Activated CD4-positive, alpha-beta memory T cell treated with anti-CD3 and anti-CD28 coated beads for 36 hours (primary cell): ENCODE data around the gene SDHB. TPM values are rescaled to one million over a fixed set of nuclear protein-coding genes. Genes with fewer than 3 reads are reported as not detected.

ENCODE experiments used
- CTCF ChIA-PET: fragments of 350-600 bp; sonication (Branson Sonifier 250); formaldehyde crosslinking; loops from one replicate; lab custom pipeline; 2021; ENCODE audit warnings: antibody characterized with exemption, inconsistent platforms; lab: Charles Lee
- POLR2A ChIA-PET: fragments of 350-600 bp; sonication (Branson Sonifier 250); formaldehyde crosslinking; loops from one replicate; lab custom pipeline; 2021; ENCODE audit warnings: antibody characterized with exemption; lab: Charles Lee
- DNase-seq: peaks from one replicate; pipeline ENCODE4 v3.0.0-alpha.2; 2020
- H3K27ac Mint-ChIP-seq: one replicate; pipeline ENCODE4 v1.8.0; 2021; ENCODE audit warnings: mixed read lengths
- H3K27me3 Mint-ChIP-seq: one replicate; pipeline ENCODE4 v1.8.0; 2021; ENCODE audit warnings: mixed read lengths
- H3K36me3 Mint-ChIP-seq: one replicate; pipeline ENCODE4 v1.8.0; 2021; ENCODE audit warnings: mixed read lengths
- H3K4me1 Mint-ChIP-seq: one replicate; pipeline ENCODE4 v1.8.0; 2021; ENCODE audit warnings: low read depth, mixed read lengths
- H3K4me3 Mint-ChIP-seq: one replicate; pipeline ENCODE4 v1.8.0; 2021; ENCODE audit warnings: mild to moderate bottlenecking, mixed read lengths
- H3K9me3 Mint-ChIP-seq: one replicate; pipeline ENCODE4 v1.8.0; 2021; ENCODE audit warnings: mixed read lengths
- intact Hi-C: fragments of 100-400 bp; cut with micrococcal nuclease; formaldehyde crosslinking; loops from one replicate; pipeline ENCODE4 v1.15.1; 2023
- total RNA-seq, 2 experiments: library from RNA; stranded (reverse); gene quantifications; one replicate each; pipeline ENCODE4 v1.2.3, GENCODE V29; 2021

The SDHB gene
- total RNA-seq = 100 to 1,000 TPM; 154 to 163 TPM

DNA sequence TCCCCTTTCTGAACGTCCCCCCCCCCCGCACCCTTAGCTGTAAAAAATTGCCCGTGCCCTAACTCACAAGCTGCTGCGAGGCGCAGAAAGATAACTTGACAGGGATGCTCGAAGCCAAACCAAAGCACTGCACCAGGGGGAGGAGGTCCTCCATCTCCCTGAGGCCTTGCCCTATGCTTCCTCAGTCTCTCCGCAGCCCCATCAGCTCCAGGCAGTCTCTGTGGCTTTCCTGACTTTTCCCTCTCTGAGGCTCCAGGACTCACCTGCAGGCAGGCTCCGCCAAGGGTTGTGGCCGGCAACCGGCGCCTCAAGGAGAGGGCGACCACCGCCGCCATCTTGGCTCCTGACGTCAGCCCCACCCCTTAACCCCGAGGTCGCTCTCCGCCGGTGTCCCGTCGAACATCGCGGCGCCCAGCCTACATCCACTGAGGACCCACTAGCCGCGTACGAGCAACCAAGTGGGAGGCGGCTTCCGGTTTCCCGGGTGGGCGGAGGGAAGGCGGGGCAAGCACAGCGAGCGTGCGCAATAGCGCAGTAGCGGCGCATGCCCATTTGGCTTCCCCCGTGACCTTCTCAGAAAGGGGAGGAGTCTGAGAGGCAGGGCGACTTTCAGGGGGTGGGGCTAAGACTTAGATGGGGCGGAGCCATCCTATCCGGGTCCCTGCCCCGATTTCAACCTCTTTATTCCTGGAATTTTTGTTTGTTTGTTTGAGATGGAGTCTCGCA, at the start of gene SDHB:
Gene SDHB, minus strand, starts transcription at position 348 of the 726 bp plus-strand sequence. Its CDS starts 13 bp downstream, at position 335.
- peak within 1 kb of the TSS; percentile 96 for H3K4me3 Mint-ChIP-seq
- CTCF ChIA-PET = no interaction called here
- peak within 1 kb of the TSS; percentile 90 for H3K27ac Mint-ChIP-seq
- H3K27me3 Mint-ChIP-seq = no peaks in the 10 kb centered on the region
- intact Hi-C loops = loop anchor here (1.0 to 5.0 kb wide), 3 partner anchors 43 to 152 kb away; partner anchors contain the start of gene ATP13A2
- peak; percentile 100 for DNase-seq
- no peaks in the 10 kb centered on the region for H3K9me3 Mint-ChIP-seq
- H3K4me1 Mint-ChIP-seq = peaks cover 24% of the 10 kb centered on the region
- POLR2A ChIA-PET = interaction anchor here (0.6 to 1.3 kb wide), 2 partner anchors 149 to 157 kb away, joined by 6 to 7 read pairs; no protein-coding TSS in a partner anchor
- peaks cover 6% of the 10 kb centered on the region for H3K36me3 Mint-ChIP-seq

DNA sequence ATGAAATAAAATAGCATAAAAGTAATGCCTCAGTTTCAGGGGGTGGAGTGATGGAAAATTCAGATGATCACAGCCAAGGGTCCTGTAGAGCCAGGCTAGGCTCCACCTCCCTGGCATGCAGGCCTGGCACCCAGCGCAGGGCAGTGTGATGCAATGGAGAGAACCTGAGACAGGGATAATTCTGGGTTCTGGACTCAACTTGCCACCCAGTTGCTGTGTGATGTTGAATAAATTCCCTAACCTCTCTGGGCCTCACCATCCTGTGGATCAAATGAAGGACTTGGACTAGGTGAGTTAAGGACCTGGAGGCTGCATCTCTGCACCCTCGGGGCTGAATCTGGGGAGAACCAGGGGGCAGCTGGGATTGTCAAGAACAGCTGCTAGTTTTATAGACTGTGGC, 48.4 kb upstream of the SDHB start:
- POLR2A ChIA-PET = no interaction called here
- intact Hi-C loops = no loop called here
- Mint-ChIP-seq H3K27ac (no peak overlapping the region), H3K36me3 (no peaks in the 10 kb centered on the region), H3K27me3 (peaks cover 2% of the 10 kb centered on the region), H3K4me1 (no peaks in the 10 kb centered on the region), H3K4me3 (no peak overlapping the region), H3K9me3 (no peaks in the 10 kb centered on the region)
- CTCF ChIA-PET = no interaction called here
- DNase-seq = no peak

DNA sequence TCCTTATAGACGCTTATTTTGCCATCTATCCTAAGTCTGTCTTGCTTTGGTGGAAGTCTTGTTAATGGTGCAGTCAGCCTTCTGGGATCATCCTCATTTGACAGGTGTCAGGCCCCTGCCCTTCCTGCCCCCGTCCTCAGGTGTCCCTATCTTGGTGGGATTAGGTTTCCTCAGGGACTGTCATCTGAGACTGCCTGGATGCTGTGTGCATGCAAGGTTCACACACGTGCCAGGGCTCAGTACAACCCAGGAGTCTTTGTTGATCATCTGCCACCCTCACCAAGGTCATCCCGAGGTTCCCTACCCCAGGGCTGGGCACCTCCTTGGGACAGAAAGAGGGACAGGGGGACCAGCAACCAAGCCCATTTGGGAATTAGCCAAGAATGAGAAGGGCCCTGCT, 47.4 kb upstream of the SDHB start:
- ChIA-PET POLR2A (no interaction called here), CTCF (no interaction called here)
- intact Hi-C loops = no loop called here
- Mint-ChIP-seq H3K27me3 (peaks cover 2% of the 10 kb centered on the region), H3K4me1 (no peaks in the 10 kb centered on the region), H3K27ac (no peak overlapping the region), H3K4me3 (no peak overlapping the region), H3K36me3 (no peaks in the 10 kb centered on the region), H3K9me3 (no peaks in the 10 kb centered on the region)
- no peak for DNase-seq

DNA sequence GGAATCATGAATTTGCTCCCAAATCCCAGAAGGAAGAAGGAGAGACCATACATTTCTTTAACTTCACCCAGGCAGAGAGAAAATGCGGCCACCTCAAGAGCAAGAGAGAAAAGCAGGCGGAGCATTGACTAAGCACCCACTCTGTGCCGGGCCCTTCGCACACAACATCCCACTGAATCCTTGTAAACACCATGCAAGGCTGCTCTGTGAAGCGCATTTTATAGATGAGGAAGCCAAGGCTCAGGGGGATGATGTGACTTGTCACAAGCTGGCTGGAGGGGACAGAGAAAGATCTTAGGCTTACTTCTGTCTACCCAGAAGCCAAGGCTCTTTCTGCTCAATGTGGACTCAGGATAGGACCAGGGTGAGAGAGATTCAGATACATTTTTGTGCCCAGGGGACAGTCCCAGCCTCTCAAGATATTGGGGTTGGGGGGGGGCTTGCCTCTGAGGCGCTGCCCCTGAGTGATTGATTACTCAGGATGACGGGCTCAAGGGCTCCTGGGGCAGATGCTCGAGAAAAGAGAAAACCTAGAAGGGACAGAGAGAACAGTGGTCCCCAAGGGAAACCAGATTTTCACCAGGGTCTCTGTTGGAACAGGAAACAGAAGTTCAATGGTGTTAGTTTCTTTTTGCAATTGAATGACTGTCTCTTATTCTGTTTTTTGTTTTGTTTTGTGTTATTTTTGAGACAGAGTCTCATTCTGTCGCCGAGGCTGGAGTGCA, 45.9 kb upstream of the SDHB start:
- H3K36me3 Mint-ChIP-seq = no peaks in the 10 kb centered on the region
- no peak overlapping the region for H3K27ac Mint-ChIP-seq
- no peak overlapping the region for H3K4me3 Mint-ChIP-seq
- intact Hi-C loops = no loop called here
- DNase-seq = no peak
- no peaks in the 10 kb centered on the region for H3K9me3 Mint-ChIP-seq
- no peaks in the 10 kb centered on the region for H3K27me3 Mint-ChIP-seq
- H3K4me1 Mint-ChIP-seq = no peaks in the 10 kb centered on the region
- POLR2A ChIA-PET = no interaction called here
- CTCF ChIA-PET = no interaction called here

DNA sequence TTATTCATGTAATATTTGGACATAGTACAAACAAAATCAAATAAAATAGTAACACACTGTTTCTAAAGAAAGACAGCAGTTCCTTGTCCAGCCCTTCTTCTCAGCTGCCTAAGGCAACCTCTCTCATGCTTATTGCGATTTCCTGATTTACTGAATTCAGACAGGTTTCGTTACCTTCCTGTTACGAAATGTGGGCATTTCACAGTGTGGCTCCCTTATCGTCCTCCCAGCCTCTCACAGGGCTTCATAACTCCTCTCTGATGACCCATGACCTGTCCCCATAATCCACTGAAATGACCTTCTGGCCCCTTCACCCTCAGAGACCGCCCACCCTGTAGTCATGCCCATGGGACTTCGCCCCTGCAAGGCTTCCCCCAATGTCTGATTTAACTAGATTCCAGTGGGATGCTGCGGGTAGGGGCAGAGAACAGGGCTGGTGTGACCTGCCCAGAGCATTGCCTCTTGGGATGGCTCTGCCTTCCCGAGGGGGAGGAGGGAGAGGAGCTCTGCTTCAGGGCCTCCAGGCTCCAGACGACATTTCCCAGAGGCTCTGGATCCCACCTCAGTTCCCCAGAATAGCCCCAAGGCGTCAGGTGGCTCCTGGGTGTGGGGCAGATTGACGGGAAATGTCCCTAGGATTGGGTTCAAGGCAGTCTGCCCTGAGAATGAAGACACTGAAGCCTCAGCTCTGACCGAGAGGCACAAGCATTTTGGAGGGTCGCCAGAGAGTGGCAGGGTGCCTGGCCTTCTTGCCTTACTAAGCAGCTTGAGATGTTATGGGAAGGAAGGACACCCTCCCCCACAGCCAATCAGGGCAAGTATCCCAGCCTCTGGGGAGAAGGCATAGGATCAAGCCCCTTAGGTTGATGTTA, 44.9 kb upstream of the SDHB start:
- Mint-ChIP-seq H3K9me3 (no peaks in the 10 kb centered on the region), H3K4me3 (no peak overlapping the region), H3K36me3 (no peaks in the 10 kb centered on the region), H3K27ac (no peak overlapping the region), H3K4me1 (no peaks in the 10 kb centered on the region), H3K27me3 (no peaks in the 10 kb centered on the region)
- ChIA-PET POLR2A (no interaction called here), CTCF (interaction anchor here (0.6 kb wide), 1 partner anchor 394 kb away, joined by 3 read pairs; no protein-coding TSS in a partner anchor)
- no peak for DNase-seq
- intact Hi-C loops = no loop called here

DNA sequence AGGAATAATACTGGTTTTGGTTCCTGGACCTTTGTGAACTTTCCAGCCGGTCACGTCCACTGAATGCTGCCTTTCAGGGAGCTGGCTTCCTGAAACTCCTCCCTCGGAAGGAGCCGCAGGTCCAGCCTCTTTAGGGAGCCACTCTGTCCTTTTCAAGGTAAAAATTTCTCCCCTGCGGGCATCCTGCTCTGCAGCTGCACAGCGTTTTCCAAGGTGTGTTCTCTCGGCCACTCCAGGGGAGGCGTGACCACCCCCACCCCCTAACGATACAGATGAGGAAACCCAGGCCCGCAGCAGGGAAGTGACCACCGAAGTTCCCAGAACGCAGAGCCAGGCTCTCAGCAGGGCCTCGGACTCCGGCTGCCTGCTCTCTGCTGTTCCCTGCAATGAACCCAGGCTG, 44.0 kb upstream of the SDHB start:
- H3K9me3 Mint-ChIP-seq = no peaks in the 10 kb centered on the region
- DNase-seq = no peak
- no peak overlapping the region for H3K4me3 Mint-ChIP-seq
- no peaks in the 10 kb centered on the region for H3K4me1 Mint-ChIP-seq
- POLR2A ChIA-PET = no interaction called here
- no peaks in the 10 kb centered on the region for H3K27me3 Mint-ChIP-seq
- H3K27ac Mint-ChIP-seq = no peak overlapping the region
- H3K36me3 Mint-ChIP-seq = no peaks in the 10 kb centered on the region
- intact Hi-C loops = no loop called here
- CTCF ChIA-PET = no interaction called here

DNA sequence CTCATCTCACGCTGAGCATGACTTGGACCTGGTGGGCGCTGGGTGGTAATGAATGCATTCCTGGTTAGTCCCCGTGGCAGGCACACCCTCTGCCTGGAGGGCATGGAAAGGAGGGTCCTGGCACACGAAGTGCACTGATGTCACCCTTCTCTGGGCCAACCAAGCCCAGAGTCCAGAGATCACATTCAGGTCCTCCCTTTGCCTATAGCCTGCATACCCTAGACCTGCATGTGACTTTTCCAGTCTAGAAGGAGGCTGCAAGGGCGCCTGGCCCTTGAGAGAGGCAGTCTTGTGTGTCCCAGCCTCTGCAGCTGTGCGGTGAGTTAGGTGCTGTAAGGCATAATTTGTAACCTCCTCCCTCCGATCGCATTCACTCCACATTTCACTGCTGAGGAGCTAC, 43.3 kb upstream of the SDHB start:
- intact Hi-C loops = no loop called here
- H3K36me3 Mint-ChIP-seq = no peaks in the 10 kb centered on the region
- no peak for DNase-seq
- H3K27ac Mint-ChIP-seq = no peak overlapping the region
- POLR2A ChIA-PET = no interaction called here
- H3K27me3 Mint-ChIP-seq = no peaks in the 10 kb centered on the region
- no peaks in the 10 kb centered on the region for H3K4me1 Mint-ChIP-seq
- no peaks in the 10 kb centered on the region for H3K9me3 Mint-ChIP-seq
- CTCF ChIA-PET = no interaction called here
- H3K4me3 Mint-ChIP-seq = no peak overlapping the region

DNA sequence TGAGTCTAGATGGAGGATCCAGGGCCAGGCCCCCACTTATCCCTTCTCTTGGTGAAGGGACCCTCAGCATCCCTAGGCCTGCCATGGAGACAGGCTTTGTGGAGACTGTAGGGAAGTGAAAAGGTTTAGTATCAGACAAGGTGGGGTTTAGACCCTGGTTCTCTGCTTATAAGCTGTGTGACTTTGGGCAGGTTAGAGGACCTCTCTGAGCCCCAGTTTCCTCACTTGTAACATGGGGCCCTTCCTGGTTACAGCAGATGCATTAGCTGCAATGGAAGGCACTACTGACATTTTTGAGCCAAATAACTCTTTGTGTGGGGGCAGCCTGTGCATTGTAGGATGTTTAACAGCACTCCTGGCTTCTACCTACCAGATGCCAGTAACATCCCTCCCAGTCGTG, 42.8 kb upstream of the SDHB start:
- intact Hi-C loops = no loop called here
- no peaks in the 10 kb centered on the region for H3K9me3 Mint-ChIP-seq
- H3K27ac Mint-ChIP-seq = no peak overlapping the region
- no peaks in the 10 kb centered on the region for H3K27me3 Mint-ChIP-seq
- no peaks in the 10 kb centered on the region for H3K36me3 Mint-ChIP-seq
- CTCF ChIA-PET = no interaction called here
- H3K4me3 Mint-ChIP-seq = no peak overlapping the region
- no peak for DNase-seq
- POLR2A ChIA-PET = no interaction called here
- no peaks in the 10 kb centered on the region for H3K4me1 Mint-ChIP-seq

DNA sequence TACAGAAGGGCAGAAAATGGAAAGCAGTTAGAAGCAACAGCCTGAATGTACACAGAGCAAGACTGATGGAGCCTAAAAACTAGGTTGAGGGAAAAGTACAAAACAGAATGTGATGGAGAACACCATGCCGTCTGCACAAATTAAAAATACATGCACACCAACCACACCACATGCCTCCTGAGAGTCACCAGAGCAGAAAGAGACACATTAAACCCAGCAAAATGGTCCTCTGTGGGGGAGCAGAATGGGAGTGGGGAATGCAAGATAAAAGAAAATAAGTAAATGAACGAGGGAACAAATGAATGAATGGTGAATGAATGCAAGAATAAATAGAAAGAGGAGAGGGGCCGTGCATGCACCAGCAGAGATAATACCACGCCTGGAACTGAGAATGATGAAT, 41.3 kb upstream of the SDHB start:
- Mint-ChIP-seq H3K27ac (no peak overlapping the region), H3K9me3 (no peaks in the 10 kb centered on the region), H3K4me3 (no peak overlapping the region), H3K4me1 (no peaks in the 10 kb centered on the region), H3K36me3 (no peaks in the 10 kb centered on the region), H3K27me3 (no peaks in the 10 kb centered on the region)
- POLR2A ChIA-PET = no interaction called here
- intact Hi-C loops = no loop called here
- CTCF ChIA-PET = no interaction called here
- DNase-seq = no peak

DNA sequence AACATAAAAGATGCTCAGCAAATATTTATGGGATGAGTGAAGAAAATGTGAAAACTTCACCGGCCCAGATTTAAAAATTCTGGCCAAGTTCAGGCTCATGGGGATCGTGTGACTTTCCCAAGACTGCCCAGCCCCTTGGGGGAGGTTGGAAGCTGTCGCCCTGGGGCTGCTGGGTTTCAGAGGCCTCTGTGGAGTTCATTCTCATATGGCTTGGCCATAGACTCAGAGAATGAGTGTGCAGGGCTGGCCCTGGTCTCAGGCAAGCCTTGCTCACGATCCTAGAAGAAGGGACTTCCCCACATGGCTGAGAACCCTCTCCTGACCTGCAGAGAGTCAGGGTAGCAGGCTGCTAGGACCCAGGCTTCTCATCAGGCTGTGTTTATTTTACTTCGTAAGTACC, 40.8 kb upstream of the SDHB start:
- H3K4me1 Mint-ChIP-seq = no peaks in the 10 kb centered on the region

DNA sequence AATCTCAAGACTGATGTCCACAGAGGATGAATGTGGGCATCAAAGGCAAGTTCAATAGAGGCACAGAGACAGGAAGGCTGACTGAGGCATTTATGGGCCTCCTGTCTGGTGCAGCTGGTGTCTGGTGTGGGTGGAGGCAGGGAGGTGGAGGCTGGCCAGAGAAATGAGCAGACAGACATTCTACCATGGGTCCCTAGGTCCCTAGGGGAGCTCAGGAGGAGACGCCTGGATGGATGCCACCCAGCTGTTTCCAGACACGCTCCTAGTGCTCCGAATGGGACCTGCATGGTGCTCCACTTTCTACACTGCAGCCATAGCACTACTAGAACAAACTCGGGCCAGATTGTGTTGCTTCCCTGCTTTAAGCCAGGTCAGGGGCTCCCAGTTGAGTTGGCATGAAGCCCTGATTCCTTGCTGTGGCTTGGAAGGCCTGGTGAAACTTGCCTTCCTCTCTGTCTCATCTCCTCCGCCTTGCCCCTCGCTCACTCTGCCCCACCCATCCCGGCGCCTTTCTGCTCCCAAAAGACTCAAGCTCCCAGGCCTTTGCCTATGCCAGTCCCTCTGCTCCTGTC, 40.1 kb upstream of the SDHB start:
- ChIA-PET CTCF (no interaction called here), POLR2A (no interaction called here)
- DNase-seq = no peak
- H3K27me3 Mint-ChIP-seq = no peaks in the 10 kb centered on the region
- no peak overlapping the region for H3K4me3 Mint-ChIP-seq
- no peaks in the 10 kb centered on the region for H3K4me1 Mint-ChIP-seq
- intact Hi-C loops = no loop called here
- H3K36me3 Mint-ChIP-seq = no peaks in the 10 kb centered on the region
- H3K9me3 Mint-ChIP-seq = no peaks in the 10 kb centered on the region
- H3K27ac Mint-ChIP-seq = no peak overlapping the region

More for the DNA sequence above, 40.8 kb upstream of the SDHB start:
- H3K4me3 Mint-ChIP-seq = no peak overlapping the region
- DNase-seq = no peak
- no peak overlapping the region for H3K27ac Mint-ChIP-seq
- ChIA-PET POLR2A (no interaction called here), CTCF (no interaction called here)
- intact Hi-C loops = no loop called here
- no peaks in the 10 kb centered on the region for H3K9me3 Mint-ChIP-seq
- no peaks in the 10 kb centered on the region for H3K36me3 Mint-ChIP-seq
- no peaks in the 10 kb centered on the region for H3K27me3 Mint-ChIP-seq

DNA sequence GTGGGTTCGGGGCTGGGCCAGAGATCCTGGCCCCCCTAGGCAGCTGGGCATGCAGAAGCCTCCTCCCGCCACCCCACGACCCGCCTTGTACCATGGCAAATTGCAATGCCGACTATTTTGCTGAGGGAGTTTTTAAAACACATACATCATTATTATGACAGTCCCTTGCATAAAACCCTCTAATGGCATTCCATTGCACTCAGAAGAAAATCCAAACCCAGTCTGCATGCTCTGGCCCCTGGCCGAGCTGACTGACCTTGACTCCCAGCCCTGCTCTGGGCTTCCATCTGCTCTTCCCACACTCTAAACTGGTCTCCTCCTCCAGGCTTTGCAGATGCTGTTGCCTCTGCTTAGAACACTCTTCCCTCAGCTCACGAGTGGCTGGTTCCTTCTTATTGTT, 37.4 kb upstream of the SDHB start:
- Mint-ChIP-seq H3K36me3 (no peaks in the 10 kb centered on the region), H3K27me3 (no peaks in the 10 kb centered on the region), H3K4me1 (no peaks in the 10 kb centered on the region), H3K4me3 (no peak overlapping the region), H3K27ac (no peak overlapping the region), H3K9me3 (no peaks in the 10 kb centered on the region)
- POLR2A ChIA-PET = no interaction called here
- intact Hi-C loops = no loop called here
- DNase-seq = no peak
- CTCF ChIA-PET = no interaction called here
